ENCODE measurements around the gene OXSR1.

Gene OXSR1

DNA sequence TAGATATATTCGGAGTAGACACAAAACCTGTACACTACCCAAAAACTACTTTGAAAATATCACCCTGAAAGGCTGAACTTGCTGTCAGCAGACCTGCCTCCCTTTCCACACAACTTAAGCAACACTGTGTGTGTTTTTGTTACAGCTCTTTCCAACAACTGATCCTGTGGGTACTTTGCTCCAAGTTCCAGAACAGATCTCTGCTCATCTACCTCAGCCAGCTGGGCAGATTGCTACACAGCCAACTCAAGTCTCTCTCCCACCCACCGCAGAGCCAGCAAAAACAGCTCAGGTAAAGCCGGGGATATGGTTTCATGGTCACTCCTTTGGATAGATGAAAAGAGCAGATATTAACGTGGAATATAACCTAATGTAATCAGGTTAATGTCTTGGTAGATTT lies 80.6 kb downstream of the OXSR1 start:
- ATAC-seq (ENCODE audit: insufficient read depth, low read depth) = no peak
- no peak overlapping the region for H2AFZ ChIP-seq (ENCODE audit: low read depth, low read length)
- peaks cover 81% of the 10 kb centered on the region for H3K36me3 ChIP-seq (ENCODE audit: insufficient read depth, low read length)
- no peak overlapping the region for H3K27ac ChIP-seq (ENCODE audit: low read length)
- DNase-seq = no peak
- no peaks in the 10 kb centered on the region for H4K20me1 ChIP-seq (ENCODE audit: insufficient read depth, low read length)
- no peaks in the 10 kb centered on the region for H3K27me3 ChIP-seq (ENCODE audit: insufficient read depth, low read length, poor library complexity)
- no peak overlapping the region for H3K4me2 ChIP-seq (ENCODE audit: insufficient read depth, low read length)
- H3K9ac ChIP-seq (ENCODE audit: low read depth, low read length) = no peak overlapping the region
- no peaks in the 10 kb centered on the region for H3K79me2 ChIP-seq (ENCODE audit: insufficient read depth, low read length)
- H3K4me3 ChIP-seq (ENCODE audit: low read depth in 1 of 2, low read length in 2 of 2) = no peak overlapping the region
- H3K4me1 ChIP-seq (ENCODE audit: insufficient read depth, low read length) = no peaks in the 10 kb centered on the region
- TF ChIP-seq EZH2 (IDR thresholded peaks at IDR 0.05; ENCODE audit: borderline replicate concordance, low read depth, low read length, severe bottlenecking) = no peak
- no peak for TF ChIP-seq CTCF (IDR thresholded peaks at IDR 0.05; ENCODE audit: borderline replicate concordance, extremely low read depth, low read length, poor library complexity, severe bottlenecking)
- no peaks in the 10 kb centered on the region for H3K9me3 ChIP-seq (ENCODE audit: insufficient read depth, low read length, severe bottlenecking)

- Histone ChIP-seq H3K27me3 (ENCODE audit: insufficient read depth, low read length, poor library complexity) (no peaks in the 10 kb centered on the region), H3K9me3 (ENCODE audit: insufficient read depth, low read length, severe bottlenecking) (no peaks in the 10 kb centered on the region), H3K9ac (ENCODE audit: low read depth, low read length) (no peak overlapping the region), H3K4me1 (ENCODE audit: insufficient read depth, low read length) (no peaks in the 10 kb centered on the region), H3K27ac (ENCODE audit: low read length) (no peak overlapping the region), H3K79me2 (ENCODE audit: insufficient read depth, low read length) (no peaks in the 10 kb centered on the region), H3K4me3 (ENCODE audit: low read depth in 1 of 2, low read length in 2 of 2) (no peak overlapping the region), H4K20me1 (ENCODE audit: insufficient read depth, low read length) (no peaks in the 10 kb centered on the region), H3K4me2 (ENCODE audit: insufficient read depth, low read length) (no peak overlapping the region), H3K36me3 (ENCODE audit: insufficient read depth, low read length) (peaks cover 86% of the 10 kb centered on the region), H2AFZ (ENCODE audit: low read depth, low read length) (no peak overlapping the region)
- TF ChIP-seq CTCF (IDR thresholded peaks at IDR 0.05; ENCODE audit: borderline replicate concordance, extremely low read depth, low read length, poor library complexity, severe bottlenecking) = no peak
- no peak for DNase-seq
- ATAC-seq (ENCODE audit: insufficient read depth, low read depth) = no peak
These were observed 82.2 kb downstream of the OXSR1 start for GRCh38 chr3:38247366-38248035.

GRCh38 chr3:38250198-38250597 lies 84.9 kb downstream of the OXSR1 start:
- ATAC-seq (ENCODE audit: insufficient read depth, low read depth) = no peak
- Histone ChIP-seq H3K4me2 (ENCODE audit: insufficient read depth, low read length) (no peak overlapping the region), H3K4me1 (ENCODE audit: insufficient read depth, low read length) (no peaks in the 10 kb centered on the region), H3K36me3 (ENCODE audit: insufficient read depth, low read length) (peaks cover 95% of the 10 kb centered on the region), H2AFZ (ENCODE audit: low read depth, low read length) (no peak overlapping the region), H3K27ac (ENCODE audit: low read length) (no peak overlapping the region), H3K9ac (ENCODE audit: low read depth, low read length) (no peak overlapping the region), H3K79me2 (ENCODE audit: insufficient read depth, low read length) (no peaks in the 10 kb centered on the region), H4K20me1 (ENCODE audit: insufficient read depth, low read length) (no peaks in the 10 kb centered on the region), H3K27me3 (ENCODE audit: insufficient read depth, low read length, poor library complexity) (no peaks in the 10 kb centered on the region), H3K9me3 (ENCODE audit: insufficient read depth, low read length, severe bottlenecking) (no peaks in the 10 kb centered on the region), H3K4me3 (ENCODE audit: low read depth in 1 of 2, low read length in 2 of 2) (no peak overlapping the region)
- no peak for DNase-seq
- TF ChIP-seq EZH2 (IDR thresholded peaks at IDR 0.05; ENCODE audit: borderline replicate concordance, low read depth, low read length, severe bottlenecking) (no peak), CTCF (IDR thresholded peaks at IDR 0.05; ENCODE audit: borderline replicate concordance, extremely low read depth, low read length, poor library complexity, severe bottlenecking) (no peak)

- H3K9ac ChIP-seq (ENCODE audit: low read depth, low read length) = no peak overlapping the region
- no peaks in the 10 kb centered on the region for H3K79me2 ChIP-seq (ENCODE audit: insufficient read depth, low read length)
- no peak overlapping the region for H2AFZ ChIP-seq (ENCODE audit: low read depth, low read length)
- ATAC-seq (ENCODE audit: insufficient read depth, low read depth) (no peak), DNase-seq (no peak)
- no peak overlapping the region for H3K4me2 ChIP-seq (ENCODE audit: insufficient read depth, low read length)
- H3K4me1 ChIP-seq (ENCODE audit: insufficient read depth, low read length) = no peaks in the 10 kb centered on the region
- no peaks in the 10 kb centered on the region for H3K9me3 ChIP-seq (ENCODE audit: insufficient read depth, low read length, severe bottlenecking)
- H3K4me3 ChIP-seq (ENCODE audit: low read depth in 1 of 2, low read length in 2 of 2) = no peak overlapping the region
- H4K20me1 ChIP-seq (ENCODE audit: insufficient read depth, low read length) = no peaks in the 10 kb centered on the region
- H3K27me3 ChIP-seq (ENCODE audit: insufficient read depth, low read length, poor library complexity) = no peaks in the 10 kb centered on the region
- peaks cover 92% of the 10 kb centered on the region for H3K36me3 ChIP-seq (ENCODE audit: insufficient read depth, low read length)
- TF ChIP-seq EZH2 (IDR thresholded peaks at IDR 0.05; ENCODE audit: borderline replicate concordance, low read depth, low read length, severe bottlenecking) (no peak), CTCF (IDR thresholded peaks at IDR 0.05; ENCODE audit: borderline replicate concordance, extremely low read depth, low read length, poor library complexity, severe bottlenecking) (no peak)
- H3K27ac ChIP-seq (ENCODE audit: low read length) = no peak overlapping the region
These were observed 85.9 kb downstream of the OXSR1 start for GRCh38 chr3:38251197-38251596.
